SK-N-SH (cell line): ENCODE results near the gene DPH6. TPM values are rescaled to one million over a fixed set of nuclear protein-coding genes. Genes with fewer than 3 reads are reported as not detected.

ENCODE experiments used
- CTCF ChIA-PET: fragments of 300-600, 350-600 bp; formaldehyde crosslinking; extraction: SDS; loops from one replicate; lab custom pipeline; 2021; lab: Yijun Ruan, JAX
- POLR2A ChIA-PET: fragments of 350-600 bp; sonication (Branson Sonifier 250); formaldehyde crosslinking; extraction: SDS; loops from one replicate; lab custom pipeline; 2020; ENCODE audit warnings: antibody characterized with exemption, inconsistent platforms; lab: Yijun Ruan, JAX
- DNase-seq: peaks from one replicate; pipeline ENCODE4 v3.0.0; 2012
- H2AFZ ChIP-seq: fragments of 200-600 bp; sonication (generic); 2 replicates; pipeline ENCODE4 v1.8.1; 2016; ENCODE audit warnings: antibody characterized with exemption, mild to moderate bottlenecking, low read depth
- H3F3A ChIP-seq: fragments of 200-600 bp; sonication (generic); replicated peaks from 2 replicates; pipeline ENCODE3; 2016; ENCODE audit warnings: antibody characterized with exemption, mild to moderate bottlenecking; ENCODE audit not compliant: insufficient read depth
- H3K27ac ChIP-seq, 2 experiments: fragments of 200-500 bp in 1 of 2; fragments of 200-600 bp in 1 of 2; sonication (Bioruptor generic) in 1 of 2; sonication (generic), shearing (Covaris generic) in 1 of 2; 2 replicates each; pipeline versions ENCODE4 v1.5.1 to v1.6.1; 2014 to 2016; ENCODE audit warnings: low read depth in 2 of 2, inconsistent platforms in 1 of 2, low read length in 1 of 2, mild to moderate bottlenecking in 1 of 2, mixed read lengths in 1 of 2
- H3K27me3 ChIP-seq: fragments of 200-600 bp; sonication (generic), shearing (Covaris generic); 2 replicates; pipeline ENCODE4 v1.6.1; 2016; ENCODE audit warnings: mixed run types; ENCODE audit not compliant: insufficient read depth
- H3K36me3 ChIP-seq, 2 experiments: fragments of 200-500 bp in 1 of 2; fragments of 200-600 bp in 1 of 2; sonication (Bioruptor generic) in 1 of 2; sonication (generic) in 1 of 2; replicated peaks in 1 of 2; 2 replicates each; pipeline versions ENCODE3 to v1.5.1; 2014 to 2016; ENCODE audit warnings: low read length in 1 of 2, mild to moderate bottlenecking in 1 of 2; ENCODE audit not compliant: insufficient read depth in 2 of 2, control insufficient read depth in 1 of 2
- H3K4me1 ChIP-seq, 2 experiments: fragments of 200-500 bp in 1 of 2; fragments of 200-600 bp in 1 of 2; sonication (Bioruptor generic) in 1 of 2; sonication (generic), shearing (Covaris generic) in 1 of 2; 2 replicates each; pipeline versions ENCODE4 v1.5.1 to v1.6.1; 2014 to 2016; ENCODE audit warnings: low read depth in 1 of 2, low read length in 1 of 2, mixed run types in 1 of 2; ENCODE audit not compliant: insufficient read depth in 2 of 2, control insufficient read depth in 1 of 2
- H3K4me2 ChIP-seq: fragments of 200-600 bp; sonication (generic), shearing (Covaris generic); 2 replicates; pipeline ENCODE4 v1.6.1; 2017; ENCODE audit warnings: mixed run types
- H3K4me3 ChIP-seq, 2 experiments: fragments of 200-500 bp in 1 of 2; fragments of 200-600 bp in 1 of 2; sonication (Bioruptor generic) in 1 of 2; sonication (generic), shearing (Covaris generic) in 1 of 2; 2 replicates each; pipeline versions ENCODE4 v1.5.1 to v1.8.1; 2014 to 2016; ENCODE audit warnings: low read depth in 2 of 2, inconsistent platforms in 1 of 2, low read length in 1 of 2, mild to moderate bottlenecking in 1 of 2, mixed read lengths in 1 of 2, moderate library complexity in 1 of 2
- H3K79me2 ChIP-seq: fragments of 200-600 bp; sonication (generic); 2 replicates; pipeline ENCODE4 v1.8.1; 2017; ENCODE audit warnings: mild to moderate bottlenecking; ENCODE audit not compliant: insufficient read depth
- H3K9ac ChIP-seq: fragments of 200-600 bp; sonication (generic); 2 replicates; pipeline ENCODE4 v1.6.1; 2017; ENCODE audit warnings: mixed run types
- H3K9me2 ChIP-seq: fragments of 200-600 bp; sonication (generic); 2 replicates; pipeline ENCODE4 v1.6.1; 2017; ENCODE audit warnings: mixed run types
- H3K9me3 ChIP-seq: fragments of 200-600 bp; sonication (generic); 2 replicates; pipeline ENCODE4 v1.6.1; 2017; ENCODE audit warnings: mixed run types, mild to moderate bottlenecking, moderate library complexity
- H4K20me1 ChIP-seq: fragments of 200-600 bp; sonication (generic); 2 replicates; pipeline ENCODE4 v1.6.1; 2017; ENCODE audit warnings: mild to moderate bottlenecking, mixed run types; ENCODE audit not compliant: insufficient read depth
- GABPA ChIP-seq: IDR thresholded peaks from 2 replicates; pipeline ENCODE4 v1.4.0; 2012; ENCODE audit warnings: low read depth, mild to moderate bottlenecking
- GATA2 ChIP-seq: sonication (generic); formaldehyde crosslinking; IDR thresholded peaks from 2 replicates; pipeline ENCODE4 v1.5.0; 2020; ENCODE audit warnings: mild to moderate bottlenecking, missing genetic modification reagents
- JUND ChIP-seq: IDR thresholded peaks from 2 replicates; pipeline ENCODE4 v1.4.0; 2012
- MXI1 ChIP-seq: IDR thresholded peaks from 2 replicates; pipeline ENCODE4 v1.6.1; 2012; ENCODE audit warnings: mild to moderate bottlenecking, low read depth, low read length, improper control_type of control experiment
- NFIC ChIP-seq: IDR thresholded peaks from 2 replicates; pipeline ENCODE4 v1.4.0; 2012; ENCODE audit warnings: borderline replicate concordance
- PBX3 ChIP-seq: IDR thresholded peaks from 2 replicates; pipeline ENCODE4; 2012
- POLR2AphosphoS5 ChIP-seq: IDR thresholded peaks from 2 replicates; pipeline ENCODE4 v1.6.1; 2012; ENCODE audit warnings: low read depth, low read length
- RAD21 ChIP-seq: IDR thresholded peaks from 2 replicates; pipeline ENCODE4 v1.6.1; 2012; ENCODE audit warnings: mild to moderate bottlenecking, low read length
- TAF1 ChIP-seq: IDR thresholded peaks from 2 replicates; pipeline ENCODE4 v1.6.1; 2012; ENCODE audit warnings: low read depth, mild to moderate bottlenecking, low read length, moderate library complexity, borderline replicate concordance
- WGBS: methylation state at CpG from one replicate; pipeline ENCODE4 v1.1.6; 2017; ENCODE audit warnings: low lambda C conversion rate; 5-methylcytosine and 5-hydroxymethylcytosine counted together
- polyA plus RNA-seq, 3 experiments: library from polyadenylated mRNA; depleted of rRNA; stranded (reverse); fragments of >200 nt; gene quantifications; 2 replicates each; pipeline ENCODE4 v1.2.3, GENCODE V29; 2012
- TF ChIP-seq, protein P1 (sequence below): IDR thresholded peaks from 2 replicates; pipeline ENCODE4 v1.4.0; 2012; ENCODE audit warnings: low read depth, borderline replicate concordance
- TF ChIP-seq, protein P2 (sequence below): IDR thresholded peaks from 2 replicates; pipeline ENCODE4 v1.4.0; 2012; ENCODE audit warnings: low read depth, borderline replicate concordance

Gene DPH6
- polyA plus RNA-seq, 1 of the 3 experiments (the other 2 are of a cell fraction): 15.7 TPM

DNA sequence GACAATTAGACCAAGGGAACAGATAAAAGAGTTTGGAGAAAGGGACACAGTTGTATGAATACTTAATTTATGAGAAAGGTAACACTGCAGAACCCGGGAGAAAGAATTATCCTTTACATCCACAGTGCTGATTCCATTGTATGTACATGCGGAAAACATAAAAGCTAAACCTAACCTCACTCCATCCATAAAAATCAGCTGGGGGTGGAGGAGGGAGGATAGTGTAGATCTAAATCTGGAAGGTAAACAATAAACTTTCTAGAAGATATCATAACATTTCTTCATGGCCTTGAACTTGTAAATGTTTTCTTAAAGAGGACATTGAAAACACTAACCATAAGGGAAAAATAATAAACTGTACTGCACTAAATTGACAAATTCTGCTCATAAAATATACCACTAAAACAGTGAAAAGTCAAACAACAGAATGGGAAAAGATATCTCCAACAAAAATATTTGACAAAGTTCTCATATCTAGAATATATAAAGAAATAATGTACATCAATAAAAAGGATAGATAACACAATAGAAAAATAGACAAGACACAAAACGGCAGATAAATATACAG is 220.5 kb downstream of the DPH6 start:
- Histone ChIP-seq H3K9me2 (no peaks in the 10 kb centered on the region), H3K4me2 (no peak overlapping the region), H2AFZ (no peak overlapping the region; the same call in 1 of the 2 replicates), H3K9ac (no peak overlapping the region), H4K20me1 (no peaks in the 10 kb centered on the region), H3K27ac (no peak overlapping the region), H3K9me3 (no peaks in the 10 kb centered on the region), H3K27me3 (no peaks in the 10 kb centered on the region), H3K36me3 (no peaks in the 10 kb centered on the region), H3K79me2 (no peaks in the 10 kb centered on the region), H3F3A (no peaks in the 10 kb centered on the region), H3K4me1 (no peaks in the 10 kb centered on the region; a peak in 1 of 4 replicates), H3K4me3 (no peak overlapping the region)
- 89% methylated on average over 3 of the region's 3 CpGs for WGBS
- no peak for TF ChIP-seq TAF1
- no peak for TF ChIP-seq PBX3
- TF ChIP-seq, protein P1, sequence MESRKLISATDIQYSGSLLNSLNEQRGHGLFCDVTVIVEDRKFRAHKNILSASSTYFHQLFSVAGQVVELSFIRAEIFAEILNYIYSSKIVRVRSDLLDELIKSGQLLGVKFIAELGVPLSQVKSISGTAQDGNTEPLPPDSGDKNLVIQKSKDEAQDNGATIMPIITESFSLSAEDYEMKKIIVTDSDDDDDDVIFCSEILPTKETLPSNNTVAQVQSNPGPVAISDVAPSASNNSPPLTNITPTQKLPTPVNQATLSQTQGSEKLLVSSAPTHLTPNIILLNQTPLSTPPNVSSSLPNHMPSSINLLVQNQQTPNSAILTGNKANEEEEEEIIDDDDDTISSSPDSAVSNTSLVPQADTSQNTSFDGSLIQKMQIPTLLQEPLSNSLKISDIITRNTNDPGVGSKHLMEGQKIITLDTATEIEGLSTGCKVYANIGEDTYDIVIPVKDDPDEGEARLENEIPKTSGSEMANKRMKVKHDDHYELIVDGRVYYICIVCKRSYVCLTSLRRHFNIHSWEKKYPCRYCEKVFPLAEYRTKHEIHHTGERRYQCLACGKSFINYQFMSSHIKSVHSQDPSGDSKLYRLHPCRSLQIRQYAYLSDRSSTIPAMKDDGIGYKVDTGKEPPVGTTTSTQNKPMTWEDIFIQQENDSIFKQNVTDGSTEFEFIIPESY: no peak
- no peak for TF ChIP-seq GABPA
- ChIA-PET CTCF (interaction anchor here (1.1 kb wide), 1 partner anchor 36 kb away, joined by 3 read pairs; no protein-coding TSS in a partner anchor), POLR2A (no interaction called here)
- no peak for DNase-seq

- H3F3A ChIP-seq: no peaks in the 10 kb centered on the region
- H4K20me1 ChIP-seq: no peaks in the 10 kb centered on the region
- DNase-seq: no peak
- H3K4me3 ChIP-seq: no peak overlapping the region
- H3K4me1 ChIP-seq: no peaks in the 10 kb centered on the region
- no peak overlapping the region for H3K27ac ChIP-seq
- no peaks in the 10 kb centered on the region for H3K79me2 ChIP-seq
- POLR2A ChIA-PET: no interaction called here
- H3K9ac ChIP-seq: no peak overlapping the region
- H3K9me2 ChIP-seq: no peaks in the 10 kb centered on the region
- H3K36me3 ChIP-seq: no peaks in the 10 kb centered on the region
- H3K4me2 ChIP-seq: no peak overlapping the region
- CTCF ChIA-PET: interaction anchor here (1.0 kb wide), 1 partner anchor 121 kb away, joined by 3 read pairs; no protein-coding TSS in a partner anchor
- TF ChIP-seq NFIC (no peak), JUND (no peak), GATA2 (CRISPR knock-in tag) (no peak), POLR2AphosphoS5 (no peak), RAD21 (no peak)
- H3K9me3 ChIP-seq: no peaks in the 10 kb centered on the region
- H3K27me3 ChIP-seq: no peaks in the 10 kb centered on the region
- no peak overlapping the region for H2AFZ ChIP-seq
Measured at GRCh38 chr15:35323141-35323540, 222.8 kb downstream of the DPH6 start.

DNA sequence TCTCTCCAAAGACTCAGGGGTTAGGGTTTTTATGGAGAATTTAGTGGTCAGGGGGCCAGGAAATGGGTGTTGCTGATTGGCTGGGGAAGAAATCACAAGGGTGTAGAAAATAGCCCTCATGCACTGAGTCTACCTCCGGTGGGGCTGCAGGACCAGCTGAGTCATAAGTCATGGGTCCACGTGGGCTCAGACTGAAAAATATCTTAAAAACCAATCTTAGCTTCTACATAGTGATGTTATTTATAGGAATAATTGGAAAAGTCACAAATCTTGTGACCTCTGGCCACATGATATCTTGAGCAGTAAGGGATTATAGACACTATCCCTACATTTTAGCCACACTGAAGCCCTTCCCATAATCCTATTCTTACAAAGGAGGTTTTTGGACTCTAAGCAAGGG is 224.0 kb downstream of the DPH6 start:
- H3K4me2 ChIP-seq: no peak overlapping the region
- TF ChIP-seq PBX3 (no peak), MXI1 (no peak)
- TF ChIP-seq, protein P2, sequence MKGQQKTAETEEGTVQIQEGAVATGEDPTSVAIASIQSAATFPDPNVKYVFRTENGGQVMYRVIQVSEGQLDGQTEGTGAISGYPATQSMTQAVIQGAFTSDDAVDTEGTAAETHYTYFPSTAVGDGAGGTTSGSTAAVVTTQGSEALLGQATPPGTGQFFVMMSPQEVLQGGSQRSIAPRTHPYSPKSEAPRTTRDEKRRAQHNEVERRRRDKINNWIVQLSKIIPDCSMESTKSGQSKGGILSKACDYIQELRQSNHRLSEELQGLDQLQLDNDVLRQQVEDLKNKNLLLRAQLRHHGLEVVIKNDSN: no peak
- TF ChIP-seq, all 33 proteins: peak for 0
- Histone ChIP-seq H3K36me3 (no peaks in the 10 kb centered on the region), H3K9ac (no peak overlapping the region), H3K4me3 (no peak overlapping the region), H3K9me2 (no peaks in the 10 kb centered on the region), H3K9me3 (no peaks in the 10 kb centered on the region), H3K27me3 (no peaks in the 10 kb centered on the region), H4K20me1 (no peaks in the 10 kb centered on the region), H3K4me1 (no peaks in the 10 kb centered on the region), H2AFZ (no peak overlapping the region), H3K27ac (no peak overlapping the region), H3F3A (no peaks in the 10 kb centered on the region), H3K79me2 (no peaks in the 10 kb centered on the region)
- ChIA-PET CTCF (no interaction called here), POLR2A (no interaction called here)
- DNase-seq: no peak
- 69% methylated on average over 2 of the region's 2 CpGs for WGBS
